Gastroesophageal sphincter (tissue), 3 donors: ENCODE measurements around the gene IFNL1.

Experiments
- POLR2A ChIP-seq, 2 donors: fragments of 450-650 bp; IDR thresholded peaks; one replicate each; pipeline ENCODE4 v1.6.1; 2017; ENCODE audit warnings: antibody characterized with exemption in 2 of 2, mild to moderate bottlenecking in 2 of 2, moderate library complexity in 1 of 2
- TF ChIP-seq, protein P1 (sequence below), 4 experiments: fragments of 200-600 bp in 2 of 4; fragments of 450-650 bp in 2 of 4; sonication (generic) in 1 of 4; IDR thresholded peaks; one replicate each; pipeline ENCODE4 v1.5.1; 2017 to 2019; ENCODE audit warnings: antibody characterized with exemption in 4 of 4, mild to moderate bottlenecking in 2 of 4, moderate library complexity in 2 of 4

- TF ChIP-seq, protein P1, sequence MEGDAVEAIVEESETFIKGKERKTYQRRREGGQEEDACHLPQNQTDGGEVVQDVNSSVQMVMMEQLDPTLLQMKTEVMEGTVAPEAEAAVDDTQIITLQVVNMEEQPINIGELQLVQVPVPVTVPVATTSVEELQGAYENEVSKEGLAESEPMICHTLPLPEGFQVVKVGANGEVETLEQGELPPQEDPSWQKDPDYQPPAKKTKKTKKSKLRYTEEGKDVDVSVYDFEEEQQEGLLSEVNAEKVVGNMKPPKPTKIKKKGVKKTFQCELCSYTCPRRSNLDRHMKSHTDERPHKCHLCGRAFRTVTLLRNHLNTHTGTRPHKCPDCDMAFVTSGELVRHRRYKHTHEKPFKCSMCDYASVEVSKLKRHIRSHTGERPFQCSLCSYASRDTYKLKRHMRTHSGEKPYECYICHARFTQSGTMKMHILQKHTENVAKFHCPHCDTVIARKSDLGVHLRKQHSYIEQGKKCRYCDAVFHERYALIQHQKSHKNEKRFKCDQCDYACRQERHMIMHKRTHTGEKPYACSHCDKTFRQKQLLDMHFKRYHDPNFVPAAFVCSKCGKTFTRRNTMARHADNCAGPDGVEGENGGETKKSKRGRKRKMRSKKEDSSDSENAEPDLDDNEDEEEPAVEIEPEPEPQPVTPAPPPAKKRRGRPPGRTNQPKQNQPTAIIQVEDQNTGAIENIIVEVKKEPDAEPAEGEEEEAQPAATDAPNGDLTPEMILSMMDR (IDR thresholded peaks at IDR 0.05), result no peak
- TF ChIP-seq POLR2A (IDR thresholded peaks at IDR 0.05), result no peak
These were observed 30.8 kb upstream of the IFNL1 start for GRCh38 chr19:39265321-39265916.
